ENCODE data around the gene ASB2. TPM values are rescaled to one million over a fixed set of nuclear protein-coding genes. Genes with fewer than 3 reads are reported as not detected.

The ASB2 gene
- total RNA-seq, 1 donor from 2014 or later, result not detected

DNA sequence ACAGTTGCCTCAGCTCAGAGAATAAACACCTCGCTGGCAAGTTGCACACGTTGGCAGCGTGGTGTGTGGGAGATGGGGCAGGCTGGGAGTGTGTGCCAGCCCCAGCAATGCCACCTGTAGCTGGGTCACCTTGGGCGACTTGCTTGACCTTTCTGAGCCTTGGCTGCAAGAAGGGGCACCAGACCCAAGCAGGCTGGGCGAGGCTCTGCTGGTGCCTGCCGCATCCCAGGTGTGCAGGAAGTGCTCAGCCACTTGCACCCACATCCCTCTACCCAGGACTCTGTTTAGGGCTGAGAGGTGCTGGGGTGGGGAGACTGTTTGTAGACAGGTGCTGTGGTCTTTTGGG, 48.6 kb downstream of the ASB2 start:
- H3K36me3 Mint-ChIP-seq (ENCODE audit: insufficient read depth), result no peaks in the 10 kb centered on the region
- no peaks in the 10 kb centered on the region for H3K27me3 Mint-ChIP-seq
- H3K4me3 Mint-ChIP-seq (ENCODE audit: low read depth), result no peak overlapping the region
- TF ChIP-seq, protein P1, sequence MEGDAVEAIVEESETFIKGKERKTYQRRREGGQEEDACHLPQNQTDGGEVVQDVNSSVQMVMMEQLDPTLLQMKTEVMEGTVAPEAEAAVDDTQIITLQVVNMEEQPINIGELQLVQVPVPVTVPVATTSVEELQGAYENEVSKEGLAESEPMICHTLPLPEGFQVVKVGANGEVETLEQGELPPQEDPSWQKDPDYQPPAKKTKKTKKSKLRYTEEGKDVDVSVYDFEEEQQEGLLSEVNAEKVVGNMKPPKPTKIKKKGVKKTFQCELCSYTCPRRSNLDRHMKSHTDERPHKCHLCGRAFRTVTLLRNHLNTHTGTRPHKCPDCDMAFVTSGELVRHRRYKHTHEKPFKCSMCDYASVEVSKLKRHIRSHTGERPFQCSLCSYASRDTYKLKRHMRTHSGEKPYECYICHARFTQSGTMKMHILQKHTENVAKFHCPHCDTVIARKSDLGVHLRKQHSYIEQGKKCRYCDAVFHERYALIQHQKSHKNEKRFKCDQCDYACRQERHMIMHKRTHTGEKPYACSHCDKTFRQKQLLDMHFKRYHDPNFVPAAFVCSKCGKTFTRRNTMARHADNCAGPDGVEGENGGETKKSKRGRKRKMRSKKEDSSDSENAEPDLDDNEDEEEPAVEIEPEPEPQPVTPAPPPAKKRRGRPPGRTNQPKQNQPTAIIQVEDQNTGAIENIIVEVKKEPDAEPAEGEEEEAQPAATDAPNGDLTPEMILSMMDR (IDR thresholded peaks at IDR 0.05; ENCODE audit: unreplicated experiment), result no peak
- H3K27ac Mint-ChIP-seq, result no peak overlapping the region
- H3K4me1 Mint-ChIP-seq (ENCODE audit: low read depth), result peaks cover 2% of the 10 kb centered on the region
- H3K9me3 Mint-ChIP-seq (ENCODE audit: low read depth), result no peaks in the 10 kb centered on the region
- DNase-seq (ENCODE audit: low spot score, unreplicated experiment), result no peak

- Mint-ChIP-seq H3K27me3 (no peaks in the 10 kb centered on the region), H3K9me3 (ENCODE audit: low read depth) (no peaks in the 10 kb centered on the region), H3K4me1 (ENCODE audit: low read depth) (peaks cover 2% of the 10 kb centered on the region), H3K4me3 (ENCODE audit: low read depth) (no peak within 1 kb of the TSS), H3K36me3 (ENCODE audit: insufficient read depth) (no peaks in the 10 kb centered on the region), H3K27ac (no peak within 1 kb of the TSS)
- no peak for DNase-seq (ENCODE audit: low spot score, unreplicated experiment)
- TF ChIP-seq, protein P1 (IDR thresholded peaks at IDR 0.05; ENCODE audit: unreplicated experiment), result no peak
Measured at GRCh38 chr14:93926873-93927799, 49.2 kb downstream of the ASB2 start, which contains the start of gene FAM181A. Gene FAM181A (plus strand): TSS chr14:93927344. CDS start chr14:93928286, 942 bp downstream.

DNA sequence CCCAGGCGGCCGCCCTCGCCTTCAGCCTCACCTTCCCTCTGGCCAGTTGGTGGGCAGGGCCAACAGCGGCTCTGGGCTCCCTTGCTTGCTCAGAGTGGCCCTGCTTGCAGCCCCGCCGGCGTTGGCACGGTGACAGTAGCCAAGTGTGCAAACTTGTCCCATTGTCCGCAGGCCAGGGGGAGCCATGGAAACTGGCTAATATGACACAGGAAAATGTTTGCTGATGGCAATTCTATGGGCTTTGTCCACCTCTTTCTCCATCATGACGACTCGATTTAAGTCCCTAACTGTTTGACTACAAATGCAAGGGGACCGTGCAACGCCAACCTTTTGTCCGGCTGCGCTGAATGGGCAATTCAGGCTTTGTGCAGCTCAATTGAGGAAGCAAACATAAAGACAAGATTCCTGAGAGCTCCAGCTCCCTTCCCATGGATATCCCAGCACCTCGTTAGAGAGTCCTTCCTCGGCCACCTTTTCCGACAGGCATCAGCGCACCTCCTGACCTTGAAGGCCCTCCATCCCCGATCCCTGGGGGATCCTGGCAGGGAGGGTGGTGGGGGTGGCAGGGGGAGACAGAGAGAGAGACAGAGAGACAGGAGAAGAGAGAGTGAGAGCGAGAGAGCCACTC, 50.0 kb downstream of the ASB2 start:
- no peaks in the 10 kb centered on the region for H3K9me3 Mint-ChIP-seq (ENCODE audit: low read depth)
- H3K4me3 Mint-ChIP-seq (ENCODE audit: low read depth), result no peak overlapping the region
- TF ChIP-seq, protein P1 (IDR thresholded peaks at IDR 0.05; ENCODE audit: unreplicated experiment), result no peak
- H3K27me3 Mint-ChIP-seq, result no peaks in the 10 kb centered on the region
- no peak overlapping the region for H3K27ac Mint-ChIP-seq
- no peaks in the 10 kb centered on the region for H3K36me3 Mint-ChIP-seq (ENCODE audit: insufficient read depth)
- peaks cover 2% of the 10 kb centered on the region for H3K4me1 Mint-ChIP-seq (ENCODE audit: low read depth)
- no peak for DNase-seq (ENCODE audit: low spot score, unreplicated experiment)

DNA sequence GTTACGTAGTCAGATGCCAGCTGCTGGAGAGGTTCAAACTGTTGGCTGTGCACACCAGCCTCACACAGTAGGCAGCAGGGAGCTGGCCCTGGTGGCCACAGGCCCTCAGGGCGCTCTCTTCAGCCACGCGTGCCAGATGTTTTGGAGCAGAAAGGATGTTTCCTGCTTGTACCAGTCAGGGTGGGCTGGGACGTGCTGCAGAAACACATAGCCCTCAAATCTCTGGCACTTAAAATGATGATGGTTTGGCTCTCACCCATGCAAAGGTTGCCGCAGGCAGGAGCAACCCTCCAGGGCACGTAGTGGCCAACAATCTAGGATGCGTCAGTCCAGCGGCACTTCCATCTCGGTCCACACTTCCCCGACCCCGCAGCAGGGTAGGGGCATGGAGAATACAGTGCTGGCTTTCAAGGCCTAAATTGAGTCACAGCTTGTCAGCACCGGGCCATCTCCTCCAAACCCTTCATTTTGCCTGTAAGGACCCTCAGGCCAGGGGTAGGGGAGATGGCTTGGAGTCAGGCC, 50.9 kb downstream of the ASB2 start:
- no peaks in the 10 kb centered on the region for H3K36me3 Mint-ChIP-seq (ENCODE audit: insufficient read depth)
- H3K4me3 Mint-ChIP-seq (ENCODE audit: low read depth), result no peak overlapping the region
- no peaks in the 10 kb centered on the region for H3K27me3 Mint-ChIP-seq
- H3K9me3 Mint-ChIP-seq (ENCODE audit: low read depth), result no peaks in the 10 kb centered on the region
- DNase-seq (ENCODE audit: low spot score, unreplicated experiment), result no peak
- TF ChIP-seq, protein P1 (IDR thresholded peaks at IDR 0.05; ENCODE audit: unreplicated experiment), result no peak
- H3K27ac Mint-ChIP-seq, result no peak overlapping the region
- H3K4me1 Mint-ChIP-seq (ENCODE audit: low read depth), result peaks cover 2% of the 10 kb centered on the region

GRCh38 chr14:93924592-93925355, 51.6 kb downstream of the ASB2 start:
- Mint-ChIP-seq H3K4me1 (ENCODE audit: low read depth) (peaks cover 2% of the 10 kb centered on the region), H3K4me3 (ENCODE audit: low read depth) (no peak overlapping the region), H3K9me3 (ENCODE audit: low read depth) (peaks cover 1% of the 10 kb centered on the region), H3K27ac (no peak overlapping the region), H3K36me3 (ENCODE audit: insufficient read depth) (no peaks in the 10 kb centered on the region), H3K27me3 (no peaks in the 10 kb centered on the region)
- DNase-seq (ENCODE audit: low spot score, unreplicated experiment), result no peak
- TF ChIP-seq, protein P1 (IDR thresholded peaks at IDR 0.05; ENCODE audit: unreplicated experiment), result no peak

All from progenitor cell of endocrine pancreas (in vitro differentiated cells).